Loucy (cell line): ENCODE data around the gene KDM3A.

ENCODE experiments used
- H2AFZ ChIP-seq: fragments of 200-600 bp; sonication (generic); 2 replicates; pipeline ENCODE4 v1.6.0; 2016; ENCODE audit warnings: antibody characterized with exemption, mild to moderate bottlenecking, low read length, moderate library complexity
- H3F3A ChIP-seq: fragments of 200-600 bp; 2 replicates; pipeline ENCODE4 v1.6.0; 2016; ENCODE audit warnings: antibody characterized with exemption, low read depth, mild to moderate bottlenecking
- H3K27me3 ChIP-seq: fragments of 200-600 bp; sonication (generic); 2 replicates; pipeline ENCODE4 v1.6.1; 2014; ENCODE audit warnings: low read length, mild to moderate bottlenecking; ENCODE audit not compliant: insufficient read depth, poor library complexity, severe bottlenecking
- H3K36me3 ChIP-seq: fragments of 200-600 bp; sonication (generic); 2 replicates; pipeline ENCODE4 v1.6.1; 2016; ENCODE audit warnings: low read length; ENCODE audit not compliant: insufficient read depth
- H3K4me1 ChIP-seq: fragments of 200-600 bp; sonication (generic); 2 replicates; pipeline ENCODE4 v1.5.1; 2014; ENCODE audit warnings: low read length, mild to moderate bottlenecking; ENCODE audit not compliant: insufficient read depth, poor library complexity, severe bottlenecking
- H3K4me2 ChIP-seq: fragments of 200-600 bp; sonication (generic); 2 replicates; pipeline ENCODE4 v1.6.0; 2014; ENCODE audit warnings: antibody characterized with exemption, low read length, low read depth, mild to moderate bottlenecking; ENCODE audit not compliant: poor library complexity, severe bottlenecking
- H3K4me3 ChIP-seq: fragments of 200-600 bp; sonication (generic); 2 replicates; pipeline ENCODE4 v1.5.1; 2014; ENCODE audit warnings: low read length, mild to moderate bottlenecking, mixed read lengths; ENCODE audit not compliant: poor library complexity, severe bottlenecking
- H3K79me2 ChIP-seq: fragments of 200-600 bp; sonication (generic); 2 replicates; pipeline ENCODE4 v1.6.1; 2014; ENCODE audit warnings: low read length; ENCODE audit not compliant: insufficient read depth
- H3K9ac ChIP-seq: fragments of 200-600 bp; sonication (generic); 2 replicates; pipeline ENCODE4 v1.6.0; 2014; ENCODE audit warnings: mild to moderate bottlenecking, low read depth, low read length, moderate library complexity; ENCODE audit not compliant: poor library complexity, severe bottlenecking
- H3K9me2 ChIP-seq: fragments of 200-600 bp; sonication (generic); replicated peaks from 2 replicates; pipeline ENCODE4 v1.6.1; 2016; ENCODE audit warnings: low read depth, low read length, mixed read lengths
- H3K9me3 ChIP-seq: fragments of 200-600 bp; sonication (generic); 2 replicates; pipeline ENCODE4 v1.6.1; 2014; ENCODE audit warnings: mild to moderate bottlenecking, antibody characterized with exemption, low read length, low read depth; ENCODE audit not compliant: insufficient read depth
- H4K20me1 ChIP-seq: fragments of 200-600 bp; sonication (generic); 2 replicates; pipeline ENCODE4 v1.6.0; 2014; ENCODE audit warnings: antibody characterized with exemption, low read length, mild to moderate bottlenecking; ENCODE audit not compliant: insufficient read depth, poor library complexity, severe bottlenecking
- CTCF ChIP-seq: fragments of 200-600 bp; sonication (generic); conservative IDR thresholded peaks from 2 replicates; pipeline ENCODE4 v1.5.1; 2014; ENCODE audit warnings: mild to moderate bottlenecking, antibody characterized with exemption, low read length
- EZH2phosphoT487 ChIP-seq: fragments of 200-600 bp; IDR thresholded peaks from 2 replicates; pipeline ENCODE4 v1.6.1; 2018; ENCODE audit warnings: antibody characterized with exemption, mild to moderate bottlenecking, moderate library complexity, borderline replicate concordance

The KDM3A gene

GRCh38 chr2:86454238-86454637 is 13.1 kb downstream of the KDM3A start:
- Histone ChIP-seq H3K79me2 (peaks cover 53% of the 10 kb centered on the region), H3K4me3 (no peak overlapping the region), H3K9ac (no peak overlapping the region), H2AFZ (no peak overlapping the region), H3K27me3 (no peaks in the 10 kb centered on the region), H3K4me1 (peaks cover 4% of the 10 kb centered on the region), H3K4me2 (no peak overlapping the region), H3F3A (no peaks in the 10 kb centered on the region), H3K36me3 (peaks cover 99% of the 10 kb centered on the region), H3K9me2 (no peaks in the 10 kb centered on the region), H4K20me1 (peaks cover 16% of the 10 kb centered on the region), H3K9me3 (no peaks in the 10 kb centered on the region)
- TF ChIP-seq EZH2phosphoT487 (no peak), CTCF (no peak)

- TF ChIP-seq EZH2phosphoT487 (no peak), CTCF (no peak)
- peaks cover 47% of the 10 kb centered on the region for H3K79me2 ChIP-seq
- H3K9ac ChIP-seq, result no peak overlapping the region
- H3K4me1 ChIP-seq, result no peaks in the 10 kb centered on the region
- H4K20me1 ChIP-seq, result peaks cover 12% of the 10 kb centered on the region
- H3K27me3 ChIP-seq, result no peaks in the 10 kb centered on the region
- H2AFZ ChIP-seq, result no peak overlapping the region
- H3F3A ChIP-seq, result no peaks in the 10 kb centered on the region
- no peak overlapping the region for H3K4me2 ChIP-seq
- H3K9me2 ChIP-seq, result no peaks in the 10 kb centered on the region
- no peaks in the 10 kb centered on the region for H3K9me3 ChIP-seq
- H3K36me3 ChIP-seq, result peaks cover 99% of the 10 kb centered on the region
- H3K4me3 ChIP-seq, result no peak overlapping the region
Observed at GRCh38 chr2:86455181-86455580, 14.0 kb downstream of the KDM3A start.

GRCh38 chr2:86461042-86461743 is 20.0 kb downstream of the KDM3A start:
- no peaks in the 10 kb centered on the region for H3K27me3 ChIP-seq
- no peak overlapping the region for H3K4me2 ChIP-seq
- H3K4me1 ChIP-seq, result no peaks in the 10 kb centered on the region
- TF ChIP-seq CTCF (no peak), EZH2phosphoT487 (no peak)
- H2AFZ ChIP-seq, result no peak overlapping the region
- H3K79me2 ChIP-seq, result peaks cover 7% of the 10 kb centered on the region; the same call in 1 of the 2 replicates
- no peaks in the 10 kb centered on the region for H3K9me2 ChIP-seq
- H3K36me3 ChIP-seq, result peaks cover 100% of the 10 kb centered on the region
- H3K9me3 ChIP-seq, result no peaks in the 10 kb centered on the region
- H3K9ac ChIP-seq, result no peak overlapping the region
- H4K20me1 ChIP-seq, result no peaks in the 10 kb centered on the region
- H3F3A ChIP-seq, result no peaks in the 10 kb centered on the region
- no peak overlapping the region for H3K4me3 ChIP-seq
